Body of pancreas (tissue), 4 donors: ENCODE results near the gene ASTN2. TPM values are rescaled to one million over a fixed set of nuclear protein-coding genes. Genes with fewer than 3 reads are reported as not detected.

Experiments
- ATAC-seq: fragments of 150-250 bp; one replicate; pipeline ENCODE4 v1.9.1; 2016
- DNase-seq, 4 donors: peaks; one replicate each; pipeline ENCODE4 v3.0.0-alpha.2; 2019
- H3K27ac ChIP-seq, 4 donors: fragments of 200-600 bp; sonication (generic); 1 replicate in 3 of 4; 2 replicates in 1 of 4; pipeline versions ENCODE4 v1.5.1 to v1.6.1; 2016 to 2019; ENCODE audit warnings: mild to moderate bottlenecking in 1 of 4, mixed read lengths in 1 of 4, moderate library complexity in 1 of 4
- H3K27me3 ChIP-seq, 2 donors: fragments of 200-600 bp; sonication (generic); one replicate each; pipeline ENCODE4 v1.6.0; 2016; ENCODE audit warnings: mild to moderate bottlenecking in 1 of 2
- H3K36me3 ChIP-seq, 2 donors: fragments of 200-600 bp; sonication (generic); replicated peaks in 1 of 2; 2 replicates each; pipeline ENCODE4 v1.5.1; 2016; ENCODE audit warnings: low read depth in 2 of 2; ENCODE audit not compliant: insufficient read depth in 1 of 2
- H3K4me1 ChIP-seq: fragments of 200-600 bp; sonication (generic); one replicate; pipeline ENCODE4 v1.6.0; 2016
- H3K4me3 ChIP-seq, 2 donors: fragments of 200-600 bp; sonication (generic); 1 replicate in 1 of 2; 2 replicates in 1 of 2; pipeline ENCODE4 v1.5.1; 2016 to 2019
- H3K9me3 ChIP-seq, 3 donors: fragments of 200-600 bp; sonication (generic); 1 replicate in 2 of 3; 2 replicates in 1 of 3; pipeline ENCODE4 v1.5.1; 2016
- POLR2A ChIP-seq, 3 donors: fragments of 450-650 bp; IDR thresholded peaks; one replicate each; pipeline ENCODE4 v1.6.1; 2016; ENCODE audit warnings: antibody characterized with exemption in 3 of 3, mild to moderate bottlenecking in 2 of 3
- WGBS, 2 donors: methylation state at CpG; one replicate each; pipeline ENCODE4 v1.1.5; 2017; 5-methylcytosine and 5-hydroxymethylcytosine counted together
- intact Hi-C: fragments of 100-400 bp; cut with DNase I; formaldehyde crosslinking; loops from one replicate; pipeline ENCODE4 v1.15.1; 2023
- total RNA-seq, 2 donors: library from RNA; depleted of rRNA; stranded (reverse); fragments of >200 nt; gene quantifications; one replicate each; pipeline ENCODE4 v1.1.0, GENCODE V29; 2016
- TF ChIP-seq, protein P1 (sequence below), 7 experiments: fragments of 450-650 bp in 4 of 7; fragments of 200-600 bp in 3 of 7; sonication (generic) in 3 of 7; IDR thresholded peaks; one replicate each; pipeline ENCODE4 v1.5.1; 2016 to 2019; ENCODE audit warnings: antibody characterized with exemption in 7 of 7

The ASTN2 gene
- total RNA-seq, 2 donors from 2014 or later = 8.2 to 9.6 TPM

DNA sequence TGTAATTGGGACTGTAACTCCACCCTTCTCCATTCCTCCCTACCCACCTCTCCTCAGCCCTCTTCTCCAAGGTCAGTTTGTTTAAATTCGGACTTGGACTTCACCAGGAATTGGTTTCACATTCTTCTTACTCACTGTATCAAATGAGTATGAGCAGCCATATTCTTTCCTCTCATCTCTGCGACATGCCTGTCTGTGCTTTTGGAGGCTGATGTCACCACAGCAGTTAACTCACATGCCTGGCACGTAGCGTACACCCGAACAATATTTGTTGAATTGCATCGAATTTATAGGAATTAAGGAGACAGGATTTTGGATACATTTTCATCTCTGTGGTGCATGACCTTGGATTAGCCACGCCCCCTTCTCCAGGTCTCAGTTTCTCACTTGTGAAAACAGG is 291.1 kb downstream of the ASTN2 start:
- WGBS, 2 donors = 74 to 78% methylated on average over 7 of the region's 7 CpGs
- ATAC-seq (no peak), DNase-seq (no peak)
- H3K27ac ChIP-seq = no peak overlapping the region
- H3K4me3 ChIP-seq = no peak overlapping the region
- no peaks in the 10 kb centered on the region for H3K9me3 ChIP-seq
- H3K36me3 ChIP-seq = no peaks in the 10 kb centered on the region
- no peaks in the 10 kb centered on the region for H3K27me3 ChIP-seq
- TF ChIP-seq POLR2A (IDR thresholded peaks at IDR 0.05) = no peak
- TF ChIP-seq, protein P1, sequence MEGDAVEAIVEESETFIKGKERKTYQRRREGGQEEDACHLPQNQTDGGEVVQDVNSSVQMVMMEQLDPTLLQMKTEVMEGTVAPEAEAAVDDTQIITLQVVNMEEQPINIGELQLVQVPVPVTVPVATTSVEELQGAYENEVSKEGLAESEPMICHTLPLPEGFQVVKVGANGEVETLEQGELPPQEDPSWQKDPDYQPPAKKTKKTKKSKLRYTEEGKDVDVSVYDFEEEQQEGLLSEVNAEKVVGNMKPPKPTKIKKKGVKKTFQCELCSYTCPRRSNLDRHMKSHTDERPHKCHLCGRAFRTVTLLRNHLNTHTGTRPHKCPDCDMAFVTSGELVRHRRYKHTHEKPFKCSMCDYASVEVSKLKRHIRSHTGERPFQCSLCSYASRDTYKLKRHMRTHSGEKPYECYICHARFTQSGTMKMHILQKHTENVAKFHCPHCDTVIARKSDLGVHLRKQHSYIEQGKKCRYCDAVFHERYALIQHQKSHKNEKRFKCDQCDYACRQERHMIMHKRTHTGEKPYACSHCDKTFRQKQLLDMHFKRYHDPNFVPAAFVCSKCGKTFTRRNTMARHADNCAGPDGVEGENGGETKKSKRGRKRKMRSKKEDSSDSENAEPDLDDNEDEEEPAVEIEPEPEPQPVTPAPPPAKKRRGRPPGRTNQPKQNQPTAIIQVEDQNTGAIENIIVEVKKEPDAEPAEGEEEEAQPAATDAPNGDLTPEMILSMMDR (IDR thresholded peaks at IDR 0.05) = no peak
- H3K4me1 ChIP-seq = no peaks in the 10 kb centered on the region
- intact Hi-C loops = no loop called here

DNA sequence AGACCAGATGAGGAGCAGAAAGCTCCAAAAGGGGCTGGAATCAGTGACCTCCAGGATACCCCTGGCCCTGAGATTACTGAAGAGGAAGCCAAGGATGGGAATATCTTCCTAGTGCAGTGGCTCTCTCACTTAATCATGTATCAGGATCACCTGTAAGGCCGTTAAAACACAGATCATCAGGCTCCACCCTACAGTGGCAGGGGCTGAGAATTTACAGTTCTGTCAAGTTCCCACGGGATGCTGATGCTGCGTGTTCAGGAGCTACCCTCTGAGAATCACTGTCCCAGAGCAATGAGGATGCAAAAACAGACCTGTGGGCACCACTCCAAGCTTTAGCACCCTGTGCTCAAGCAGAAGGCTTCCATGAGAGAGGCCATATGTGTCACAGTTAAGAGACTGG is 291.9 kb downstream of the ASTN2 start:
- no peaks in the 10 kb centered on the region for H3K9me3 ChIP-seq
- H3K4me1 ChIP-seq = no peaks in the 10 kb centered on the region
- WGBS, 2 donors = 60 to 94% methylated on average over 3 of the region's 3 CpGs
- intact Hi-C loops = no loop called here
- no peak overlapping the region for H3K27ac ChIP-seq
- H3K36me3 ChIP-seq = no peaks in the 10 kb centered on the region
- ATAC-seq (no peak), DNase-seq (no peak)
- H3K4me3 ChIP-seq = no peak overlapping the region
- no peaks in the 10 kb centered on the region for H3K27me3 ChIP-seq
- no peak for TF ChIP-seq POLR2A (IDR thresholded peaks at IDR 0.05)
- TF ChIP-seq, protein P1 (IDR thresholded peaks at IDR 0.05) = no peak

DNA sequence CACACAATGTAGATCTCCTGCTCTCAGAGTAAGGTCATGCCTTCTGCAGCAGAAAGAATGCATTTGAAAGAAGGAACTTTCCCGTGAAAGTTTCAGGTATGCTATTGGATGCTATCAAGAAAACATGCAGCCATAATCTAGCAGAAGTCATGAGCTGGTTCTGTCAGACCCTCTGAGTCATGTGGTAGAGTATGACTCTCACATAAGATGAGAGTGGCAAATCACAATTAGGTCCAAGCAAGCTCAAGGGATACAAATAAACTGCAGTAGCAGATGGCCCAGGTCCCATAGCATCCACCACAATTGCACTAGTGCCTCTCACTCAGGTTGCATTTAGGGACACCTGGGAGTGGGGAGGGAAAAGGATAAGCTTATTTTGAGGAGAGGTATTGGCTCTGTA is 292.8 kb downstream of the ASTN2 start:
- 65 to 94% methylated on average over 1 of the region's 1 CpG for WGBS, 2 donors
- Histone ChIP-seq H3K27ac (no peak overlapping the region), H3K4me3 (no peak overlapping the region), H3K4me1 (no peaks in the 10 kb centered on the region), H3K27me3 (no peaks in the 10 kb centered on the region), H3K9me3 (no peaks in the 10 kb centered on the region), H3K36me3 (no peaks in the 10 kb centered on the region)
- ATAC-seq (no peak), DNase-seq (no peak)
- intact Hi-C loops = no loop called here
- TF ChIP-seq, protein P1 (IDR thresholded peaks at IDR 0.05) = no peak
- TF ChIP-seq POLR2A (IDR thresholded peaks at IDR 0.05) = no peak

DNA sequence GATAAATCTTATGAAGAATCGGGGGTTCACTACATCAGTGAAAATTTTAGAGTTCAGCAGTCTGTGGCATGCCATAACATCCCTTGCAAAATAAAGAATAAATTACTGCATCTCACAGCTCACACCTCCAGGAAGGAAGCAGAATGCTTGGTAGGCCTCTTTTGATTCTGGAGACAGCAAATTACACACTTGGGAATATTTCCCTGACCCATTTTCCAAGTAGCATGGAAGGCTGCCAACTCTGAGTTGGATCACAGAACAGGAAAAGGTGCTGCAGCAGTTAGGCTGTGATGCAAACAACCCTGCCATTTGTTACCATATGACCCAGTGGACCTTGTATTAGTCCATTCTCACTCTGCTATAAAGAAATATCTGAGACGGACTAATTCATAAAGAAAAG is 293.5 kb downstream of the ASTN2 start:
- Histone ChIP-seq H3K36me3 (no peaks in the 10 kb centered on the region), H3K4me1 (no peaks in the 10 kb centered on the region), H3K27me3 (no peaks in the 10 kb centered on the region), H3K27ac (no peak overlapping the region), H3K4me3 (no peak overlapping the region), H3K9me3 (no peaks in the 10 kb centered on the region)
- DNase-seq (no peak), ATAC-seq (no peak)
- TF ChIP-seq, protein P1 (IDR thresholded peaks at IDR 0.05) = no peak
- TF ChIP-seq POLR2A (IDR thresholded peaks at IDR 0.05) = no peak
- intact Hi-C loops = no loop called here
- 80 to 90% methylated on average over 2 of the region's 2 CpGs for WGBS, 2 donors

DNA sequence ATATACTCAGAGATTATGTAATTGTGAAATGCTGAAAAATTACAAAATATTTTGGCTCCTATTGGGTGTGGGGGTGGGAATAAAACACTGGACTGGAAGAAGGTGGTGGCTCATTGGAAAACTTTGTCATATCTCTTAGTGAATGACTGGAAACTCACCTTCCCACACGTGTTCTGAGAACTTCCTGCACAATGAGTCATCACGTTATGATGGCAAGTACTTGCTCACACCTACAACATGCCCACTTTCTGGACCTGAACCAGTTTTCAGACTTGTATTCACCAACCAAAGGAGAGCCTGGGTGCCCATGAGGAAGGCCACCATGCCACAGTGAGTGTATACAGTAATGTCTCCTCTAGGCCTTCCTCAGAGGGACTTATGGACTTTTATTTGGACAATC is 294.8 kb downstream of the ASTN2 start:
- H3K36me3 ChIP-seq = no peaks in the 10 kb centered on the region
- no peak overlapping the region for H3K4me3 ChIP-seq
- ATAC-seq (no peak), DNase-seq (no peak)
- intact Hi-C loops = no loop called here
- no peaks in the 10 kb centered on the region for H3K27me3 ChIP-seq
- H3K4me1 ChIP-seq = no peaks in the 10 kb centered on the region
- H3K27ac ChIP-seq = no peak overlapping the region
- H3K9me3 ChIP-seq = no peaks in the 10 kb centered on the region
- 56 to 57% methylated on average over 2 of the region's 2 CpGs for WGBS, 2 donors
- no peak for TF ChIP-seq POLR2A (IDR thresholded peaks at IDR 0.05)
- TF ChIP-seq, protein P1 (IDR thresholded peaks at IDR 0.05) = no peak
